PC-9 (cell line): ENCODE data around the gene POU2AF1. TPM values are rescaled to one million over a fixed set of nuclear protein-coding genes. Genes with fewer than 3 reads are reported as not detected.
"Not testable (repeated sequence)": the region's sequence is repeated elsewhere in the genome, so short reads cannot be mapped to it uniquely, and the experiment has no call there.

Source experiments
- BruUV-seq: library from RNA; stranded (reverse); fragments of 400-500 nt; replicated peaks from 2 replicates; lab custom pipeline; 2021; lab: Mats Ljungman, UMichigan
- CTCF ChIA-PET: fragments of 300-600 bp; sonication (Branson Sonifier 250); formaldehyde crosslinking; loops from one replicate; lab custom pipeline; 2022; ENCODE audit warnings: antibody characterized with exemption; lab: Charles Lee
- POLR2A ChIA-PET: fragments of 300-600 bp; sonication (Branson Sonifier 250); formaldehyde crosslinking; loops from one replicate; lab custom pipeline; 2022; ENCODE audit warnings: antibody characterized with exemption; ENCODE audit not compliant: unreplicated experiment; lab: Charles Lee
- DNase-seq, 2 experiments: peaks; one replicate each; pipeline versions ENCODE4 v3.0.0 to v3.0.0-alpha.2; 2015 to 2022; ENCODE audit warnings: mixed read lengths in 1 of 2
- H2AFZ ChIP-seq: fragments of 200-600 bp; sonication (generic); 2 replicates; pipeline ENCODE4 v1.8.1; 2017; ENCODE audit warnings: antibody characterized with exemption
- H3F3A ChIP-seq: fragments of 200-600 bp; sonication (generic); 2 replicates; pipeline ENCODE4 v1.8.1; 2017; ENCODE audit warnings: antibody characterized with exemption, mild to moderate bottlenecking, low read depth; ENCODE audit not compliant: insufficient read depth
- H3K27ac ChIP-seq: fragments of 200-600 bp; sonication (generic); 2 replicates; pipeline ENCODE4 v1.6.1; 2016; ENCODE audit warnings: mixed run types
- H3K27me3 ChIP-seq: fragments of 200-600 bp; sonication (generic); 2 replicates; pipeline ENCODE4 v1.6.1; 2016; ENCODE audit warnings: low read depth, mixed run types; ENCODE audit not compliant: insufficient read depth
- H3K36me3 ChIP-seq: fragments of 200-600 bp; sonication (generic); 2 replicates; pipeline ENCODE4 v1.6.1; 2016; ENCODE audit warnings: low read depth, mixed run types
- H3K4me1 ChIP-seq: fragments of 200-600 bp; sonication (generic); replicated peaks from 2 replicates; pipeline ENCODE4 v1.6.1; 2016; ENCODE audit warnings: mixed run types; ENCODE audit not compliant: insufficient read depth
- H3K4me2 ChIP-seq: fragments of 200-600 bp; sonication (generic); 2 replicates; pipeline ENCODE4 v1.6.1; 2017; ENCODE audit warnings: mixed run types
- H3K4me3 ChIP-seq: fragments of 200-600 bp; sonication (generic); 2 replicates; pipeline ENCODE4 v1.6.1; 2016; ENCODE audit warnings: mixed run types
- H3K79me2 ChIP-seq: fragments of 200-600 bp; sonication (generic); 2 replicates; pipeline ENCODE4 v1.6.1; 2017; ENCODE audit warnings: low read depth, mixed run types
- H3K9me2 ChIP-seq: fragments of 200-600 bp; sonication (generic); 2 replicates; pipeline ENCODE4 v1.8.1; 2017; ENCODE audit warnings: mild to moderate bottlenecking; ENCODE audit not compliant: insufficient read depth
- H3K9me3 ChIP-seq: fragments of 200-600 bp; sonication (generic); 2 replicates; pipeline ENCODE4 v1.8.1; 2016; ENCODE audit warnings: low read depth; ENCODE audit not compliant: insufficient read depth
- H4K20me1 ChIP-seq: fragments of 200-600 bp; sonication (generic); 2 replicates; pipeline ENCODE4 v1.8.1; 2017; ENCODE audit not compliant: insufficient read depth
- EZH2 ChIP-seq: fragments of 200-600 bp; sonication (generic); IDR thresholded peaks from 2 replicates; pipeline ENCODE4 v1.8.0; 2017; ENCODE audit warnings: antibody characterized with exemption, low read depth
- intact Hi-C: fragments of 100-400 bp; cut with micrococcal nuclease; formaldehyde crosslinking; loops from one replicate; pipeline ENCODE4 v1.10.0; 2022; ENCODE audit not compliant: unreplicated experiment
- total RNA-seq: library from RNA; stranded (reverse); gene quantifications from 2 replicates; pipeline ENCODE4 v1.2.3, GENCODE V29; 2021
- TF ChIP-seq, protein P1 (sequence below): fragments of 200-600 bp; sonication (generic); conservative IDR thresholded peaks from 2 replicates; pipeline ENCODE4 v1.6.1; 2017; ENCODE audit warnings: mixed run types, antibody characterized with exemption, mild to moderate bottlenecking, moderate library complexity

The POU2AF1 gene
- total RNA-seq, 1 experiment from 2014 or later = 0.37 TPM

DNA sequence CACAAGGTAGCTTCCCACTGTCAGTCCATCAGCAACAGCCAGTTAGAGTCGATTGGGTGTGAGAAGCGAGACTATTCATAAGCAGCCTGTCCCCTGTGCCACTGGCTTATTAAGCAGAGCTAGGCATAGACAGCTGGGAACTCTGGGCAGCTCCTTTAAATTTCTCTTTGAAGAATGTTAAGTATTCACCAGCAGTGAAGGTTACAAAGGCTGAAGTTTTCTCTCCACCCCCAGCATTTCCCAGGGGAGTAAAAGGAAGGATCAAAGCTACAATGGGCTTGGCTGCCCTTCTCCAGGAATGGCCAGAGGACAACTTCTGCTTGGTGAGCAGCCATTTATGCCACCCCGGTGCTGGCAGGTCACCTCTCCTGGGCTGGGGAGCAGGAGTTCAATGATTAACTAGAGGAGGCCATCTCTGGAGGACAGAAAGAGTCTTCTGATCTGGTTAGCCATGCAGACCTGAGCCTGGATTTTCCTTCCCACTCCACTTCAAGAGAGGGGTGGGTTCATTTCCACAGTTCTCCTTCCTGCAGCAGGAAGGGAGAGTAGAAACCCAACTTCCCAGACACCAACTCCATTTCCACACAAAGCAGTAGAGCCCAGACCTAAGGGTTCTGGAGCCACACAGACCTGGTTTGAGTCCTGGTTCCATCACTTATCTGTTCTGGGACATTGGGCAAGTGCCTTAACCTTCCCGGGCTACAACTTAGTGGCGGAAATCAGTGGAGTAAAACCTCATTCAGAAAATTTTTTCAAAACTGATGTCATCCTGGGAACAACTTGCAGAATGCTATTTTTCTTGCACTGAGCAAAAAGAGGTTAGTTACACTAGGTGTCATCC lies 58.1 kb downstream of the POU2AF1 start:
- Histone ChIP-seq H4K20me1 (no peaks in the 10 kb centered on the region), H3K4me2 (no peak overlapping the region), H3K4me1 (peaks cover 18% of the 10 kb centered on the region), H3K9me2 (no peaks in the 10 kb centered on the region), H3K79me2 (no peaks in the 10 kb centered on the region), H3K36me3 (no peaks in the 10 kb centered on the region), H3K4me3 (no peak overlapping the region), H3K27ac (no peak overlapping the region), H3F3A (no peaks in the 10 kb centered on the region), H3K27me3 (no peaks in the 10 kb centered on the region), H2AFZ (no peak overlapping the region), H3K9me3 (0 out of 2 replicates have a peak, but pooled peaks cover 4% of the 10 kb centered on the region)
- ChIA-PET POLR2A (no interaction called here), CTCF (no interaction called here)
- no TSS peak for BruUV-seq
- no peak for TF ChIP-seq EZH2
- TF ChIP-seq, protein P1, sequence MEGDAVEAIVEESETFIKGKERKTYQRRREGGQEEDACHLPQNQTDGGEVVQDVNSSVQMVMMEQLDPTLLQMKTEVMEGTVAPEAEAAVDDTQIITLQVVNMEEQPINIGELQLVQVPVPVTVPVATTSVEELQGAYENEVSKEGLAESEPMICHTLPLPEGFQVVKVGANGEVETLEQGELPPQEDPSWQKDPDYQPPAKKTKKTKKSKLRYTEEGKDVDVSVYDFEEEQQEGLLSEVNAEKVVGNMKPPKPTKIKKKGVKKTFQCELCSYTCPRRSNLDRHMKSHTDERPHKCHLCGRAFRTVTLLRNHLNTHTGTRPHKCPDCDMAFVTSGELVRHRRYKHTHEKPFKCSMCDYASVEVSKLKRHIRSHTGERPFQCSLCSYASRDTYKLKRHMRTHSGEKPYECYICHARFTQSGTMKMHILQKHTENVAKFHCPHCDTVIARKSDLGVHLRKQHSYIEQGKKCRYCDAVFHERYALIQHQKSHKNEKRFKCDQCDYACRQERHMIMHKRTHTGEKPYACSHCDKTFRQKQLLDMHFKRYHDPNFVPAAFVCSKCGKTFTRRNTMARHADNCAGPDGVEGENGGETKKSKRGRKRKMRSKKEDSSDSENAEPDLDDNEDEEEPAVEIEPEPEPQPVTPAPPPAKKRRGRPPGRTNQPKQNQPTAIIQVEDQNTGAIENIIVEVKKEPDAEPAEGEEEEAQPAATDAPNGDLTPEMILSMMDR = no peak
- no peak for DNase-seq
- intact Hi-C loops = no loop called here

DNA sequence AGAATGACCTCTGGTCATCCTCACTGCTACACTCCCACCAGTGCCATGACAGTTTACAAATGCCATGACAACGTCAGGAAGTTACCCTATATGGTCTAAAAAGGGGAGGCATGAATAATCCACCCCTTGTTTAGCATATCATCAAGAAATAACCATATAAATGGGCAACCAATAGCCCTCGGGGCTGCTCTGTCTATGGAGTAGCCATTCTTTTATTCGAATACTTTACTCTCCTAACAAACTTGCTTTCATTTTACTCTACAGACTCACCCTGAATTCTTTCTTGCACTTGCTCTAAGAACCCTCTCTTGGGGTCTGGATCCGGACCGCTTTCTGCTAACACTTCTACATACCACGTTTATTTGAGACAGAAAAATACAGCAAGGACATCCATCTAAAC lies 58.9 kb downstream of the POU2AF1 start:
- H3K27ac ChIP-seq, H3K36me3 ChIP-seq, H3K4me3 ChIP-seq, H3F3A ChIP-seq, H4K20me1 ChIP-seq, H3K27me3 ChIP-seq, intact Hi-C loops, POLR2A ChIA-PET, H3K9me3 ChIP-seq, H3K9me2 ChIP-seq, H3K4me2 ChIP-seq, H3K79me2 ChIP-seq, H2AFZ ChIP-seq, DNase-seq, BruUV-seq: not testable (repeated sequence)
- peaks cover 17% of the 10 kb centered on the region for H3K4me1 ChIP-seq
- CTCF ChIA-PET = interaction anchor here (0.6 kb wide), 1 partner anchor 17 kb away, joined by 4 read pairs; no protein-coding TSS in a partner anchor

DNA sequence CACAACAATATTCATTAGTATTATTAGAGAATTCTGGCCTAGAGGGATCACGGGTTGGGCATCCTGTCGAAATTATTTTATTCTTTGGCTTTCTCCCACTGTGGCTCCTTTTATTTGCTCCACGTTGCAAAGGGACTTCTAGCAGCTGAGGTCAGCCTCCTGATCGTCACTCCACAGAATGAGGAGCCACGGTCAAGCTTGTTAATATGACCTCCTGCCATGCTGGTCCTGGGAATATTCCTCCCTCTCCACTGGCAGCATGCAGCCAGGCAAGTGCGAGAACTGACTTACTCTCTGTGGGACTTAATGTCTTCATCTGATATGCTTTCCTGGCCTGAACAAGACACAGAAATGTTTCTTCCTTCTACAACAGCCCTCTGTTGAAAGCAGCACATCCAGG lies 59.8 kb downstream of the POU2AF1 start:
- CTCF ChIA-PET = no interaction called here
- BruUV-seq = no TSS peak
- Histone ChIP-seq H3F3A (no peaks in the 10 kb centered on the region), H3K27me3 (no peaks in the 10 kb centered on the region), H3K4me2 (no peak overlapping the region), H3K4me3 (no peak overlapping the region), H3K36me3 (no peaks in the 10 kb centered on the region), H4K20me1 (no peaks in the 10 kb centered on the region), H3K9me3 (0 out of 2 replicates have a peak, but pooled peaks cover 4% of the 10 kb centered on the region), H2AFZ (no peak overlapping the region), H3K9me2 (no peaks in the 10 kb centered on the region), H3K27ac (no peak overlapping the region), H3K4me1 (peaks cover 12% of the 10 kb centered on the region), H3K79me2 (no peaks in the 10 kb centered on the region)
- POLR2A ChIA-PET = no interaction called here
- TF ChIP-seq, protein P1 = no peak
- TF ChIP-seq EZH2 = no peak
- no peak for DNase-seq
- intact Hi-C loops = no loop called here
